Measurements from ENCODE around the gene OCA2. TPM values are rescaled to one million over a fixed set of nuclear protein-coding genes. Genes with fewer than 3 reads are reported as not detected.
A peak's percentile ranks its signal among the peaks of the same experiment; 100 is the strongest.

The OCA2 gene
- total RNA-seq, 1 donor from 2014 or later: 1.7 TPM

GRCh38 chr15:28107111-28107903 is 8.2 kb upstream of the OCA2 start:
- Mint-ChIP-seq H3K4me1 (ENCODE audit: low read depth, unreplicated experiment) (peaks cover 14% of the 10 kb centered on the region), H3K27me3 (ENCODE audit: unreplicated experiment) (peaks cover 23% of the 10 kb centered on the region), H3K36me3 (ENCODE audit: unreplicated experiment) (peaks cover 12% of the 10 kb centered on the region), H3K4me3 (ENCODE audit: unreplicated experiment) (peak overlapping the region; percentile 88), H3K27ac (ENCODE audit: unreplicated experiment) (no peak overlapping the region), H3K9me3 (ENCODE audit: unreplicated experiment) (peaks cover 4% of the 10 kb centered on the region)
- DNase-seq: no peak
- TF ChIP-seq, protein P1, sequence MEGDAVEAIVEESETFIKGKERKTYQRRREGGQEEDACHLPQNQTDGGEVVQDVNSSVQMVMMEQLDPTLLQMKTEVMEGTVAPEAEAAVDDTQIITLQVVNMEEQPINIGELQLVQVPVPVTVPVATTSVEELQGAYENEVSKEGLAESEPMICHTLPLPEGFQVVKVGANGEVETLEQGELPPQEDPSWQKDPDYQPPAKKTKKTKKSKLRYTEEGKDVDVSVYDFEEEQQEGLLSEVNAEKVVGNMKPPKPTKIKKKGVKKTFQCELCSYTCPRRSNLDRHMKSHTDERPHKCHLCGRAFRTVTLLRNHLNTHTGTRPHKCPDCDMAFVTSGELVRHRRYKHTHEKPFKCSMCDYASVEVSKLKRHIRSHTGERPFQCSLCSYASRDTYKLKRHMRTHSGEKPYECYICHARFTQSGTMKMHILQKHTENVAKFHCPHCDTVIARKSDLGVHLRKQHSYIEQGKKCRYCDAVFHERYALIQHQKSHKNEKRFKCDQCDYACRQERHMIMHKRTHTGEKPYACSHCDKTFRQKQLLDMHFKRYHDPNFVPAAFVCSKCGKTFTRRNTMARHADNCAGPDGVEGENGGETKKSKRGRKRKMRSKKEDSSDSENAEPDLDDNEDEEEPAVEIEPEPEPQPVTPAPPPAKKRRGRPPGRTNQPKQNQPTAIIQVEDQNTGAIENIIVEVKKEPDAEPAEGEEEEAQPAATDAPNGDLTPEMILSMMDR (IDR thresholded peaks at IDR 0.05; ENCODE audit: partially characterized antibody, unreplicated experiment): no peak

- TF ChIP-seq, protein P1 (IDR thresholded peaks at IDR 0.05; ENCODE audit: partially characterized antibody, unreplicated experiment): no peak
- H3K27ac Mint-ChIP-seq (ENCODE audit: unreplicated experiment): no peak overlapping the region
- H3K4me3 Mint-ChIP-seq (ENCODE audit: unreplicated experiment): peak overlapping the region; percentile 28
- H3K27me3 Mint-ChIP-seq (ENCODE audit: unreplicated experiment): peaks cover 21% of the 10 kb centered on the region
- peaks cover 4% of the 10 kb centered on the region for H3K9me3 Mint-ChIP-seq (ENCODE audit: unreplicated experiment)
- peaks cover 14% of the 10 kb centered on the region for H3K4me1 Mint-ChIP-seq (ENCODE audit: low read depth, unreplicated experiment)
- peaks cover 4% of the 10 kb centered on the region for H3K36me3 Mint-ChIP-seq (ENCODE audit: unreplicated experiment)
- DNase-seq: no peak
Measured at GRCh38 chr15:28106294-28107110, 7.4 kb upstream of the OCA2 start.

- no peaks in the 10 kb centered on the region for H3K36me3 Mint-ChIP-seq (ENCODE audit: unreplicated experiment)
- no peak for DNase-seq
- peaks cover 17% of the 10 kb centered on the region for H3K4me1 Mint-ChIP-seq (ENCODE audit: low read depth, unreplicated experiment)
- H3K4me3 Mint-ChIP-seq (ENCODE audit: unreplicated experiment): peak overlapping the region; percentile 28
- no peak overlapping the region for H3K27ac Mint-ChIP-seq (ENCODE audit: unreplicated experiment)
- H3K9me3 Mint-ChIP-seq (ENCODE audit: unreplicated experiment): peaks cover 6% of the 10 kb centered on the region
- peaks cover 20% of the 10 kb centered on the region for H3K27me3 Mint-ChIP-seq (ENCODE audit: unreplicated experiment)
- TF ChIP-seq, protein P1 (IDR thresholded peaks at IDR 0.05; ENCODE audit: partially characterized antibody, unreplicated experiment): no peak
Measured at GRCh38 chr15:28105793-28106192, 6.7 kb upstream of the OCA2 start.

- Mint-ChIP-seq H3K36me3 (ENCODE audit: unreplicated experiment) (no peaks in the 10 kb centered on the region), H3K4me1 (ENCODE audit: low read depth, unreplicated experiment) (peaks cover 15% of the 10 kb centered on the region), H3K27ac (ENCODE audit: unreplicated experiment) (no peak overlapping the region), H3K4me3 (ENCODE audit: unreplicated experiment) (no peak overlapping the region), H3K27me3 (ENCODE audit: unreplicated experiment) (peaks cover 21% of the 10 kb centered on the region), H3K9me3 (ENCODE audit: unreplicated experiment) (peaks cover 8% of the 10 kb centered on the region)
- DNase-seq: no peak
- TF ChIP-seq, protein P1 (IDR thresholded peaks at IDR 0.05; ENCODE audit: partially characterized antibody, unreplicated experiment): no peak
Measured at GRCh38 chr15:28105224-28105791, 6.2 kb upstream of the OCA2 start.

Data from glutamatergic neuron (in vitro differentiated cells).